K562 (cell line): ENCODE results near the gene PTCRA. TPM values are rescaled to one million over a fixed set of nuclear protein-coding genes. Genes with fewer than 3 reads are reported as not detected.

Experiments used
- ATAC-seq: fragments of 200-7000 bp; cut with Tn5 transposase; 3 replicates; pipeline ENCODE4 v1.9.1; 2020; ENCODE audit warnings: moderate library complexity
- BruUV-seq: library from RNA; stranded (reverse); fragments of 400-500 nt; replicated peaks from 2 replicates; lab custom pipeline; 2021; lab: Mats Ljungman, UMichigan
- CTCF ChIA-PET: fragments of 300-600 bp; formaldehyde crosslinking; extraction: SDS; loops from one replicate; lab custom pipeline; 2021; ENCODE audit warnings: low intra/inter-chr PET ratio; lab: Yijun Ruan, JAX
- POLR2A ChIA-PET: fragments of 300-600, 350-650 bp; sonication (Branson Sonifier 250); formaldehyde crosslinking; extraction: SDS; loops from one replicate; lab custom pipeline; 2021; ENCODE audit warnings: antibody characterized with exemption, inconsistent platforms; lab: Yijun Ruan, JAX
- DNase-seq, 4 experiments: peaks; one replicate each; pipeline versions ENCODE4 v3.0.0 to v3.0.0-alpha.2; 2011 to 2018; ENCODE audit warnings: low spot score in 3 of 4, mixed read lengths in 3 of 4; ENCODE audit errors: extremely low read depth in 1 of 4
- FAIRE-seq: peaks from 2 replicates; lab custom pipeline; 2011; peaks lifted over from hg19 to GRCh38; lab: Jason Lieb, UNC
- H2AFZ ChIP-seq: 2 replicates; pipeline ENCODE4 v1.6.0; 2011; ENCODE audit warnings: low read depth, low read length, control low read depth, inconsistent platforms
- H3K27ac ChIP-seq: fragments of 200-600 bp; 3 replicates; pipeline ENCODE4 v1.8.0; 2011; ENCODE audit warnings: low read depth, mild to moderate bottlenecking, control low read depth, inconsistent platforms, low read length, moderate library complexity, mixed read lengths; ENCODE audit errors: extremely low read depth
- H3K27me3 ChIP-seq, 2 experiments: fragments of 300-600 bp in 1 of 2; 2 replicates in 1 of 2; 3 replicates in 1 of 2; pipeline versions ENCODE4 v1.6.0 to v1.8.0; 2011; ENCODE audit warnings: inconsistent platforms in 2 of 2, low read length in 2 of 2, mild to moderate bottlenecking in 1 of 2, mixed read lengths in 1 of 2, moderate library complexity in 1 of 2; ENCODE audit not compliant: control insufficient read depth in 2 of 2, insufficient read depth in 2 of 2
- H3K36me3 ChIP-seq: fragments of 300-600 bp; 3 replicates; pipeline ENCODE4 v1.8.0; 2011; ENCODE audit warnings: mild to moderate bottlenecking, low read length, inconsistent platforms; ENCODE audit not compliant: control insufficient read depth, insufficient read depth
- H3K4me1 ChIP-seq, 2 experiments: fragments of 200-600 bp in 1 of 2; replicated peaks in 1 of 2; 2 replicates in 1 of 2; 3 replicates in 1 of 2; pipeline versions ENCODE4 v1.5.1 to v1.8.0; 2011; ENCODE audit warnings: inconsistent platforms in 2 of 2, low read length in 2 of 2, mild to moderate bottlenecking in 1 of 2, mixed read lengths in 1 of 2, moderate library complexity in 1 of 2; ENCODE audit not compliant: control insufficient read depth in 2 of 2, insufficient read depth in 2 of 2
- H3K4me2 ChIP-seq: 2 replicates; pipeline ENCODE4 v1.6.1; 2011; ENCODE audit warnings: low read length, control low read depth, inconsistent platforms, mixed read lengths; ENCODE audit not compliant: insufficient read depth
- H3K4me3 ChIP-seq: fragments of 200-600 bp; sonication (generic), shearing (Covaris generic); 2 replicates; pipeline ENCODE4 v1.5.1; 2016; ENCODE audit warnings: control low read depth, inconsistent platforms
- H3K79me2 ChIP-seq: fragments of 200-600 bp; 3 replicates; pipeline ENCODE4 v1.8.0; 2011; ENCODE audit warnings: low read length, inconsistent platforms; ENCODE audit not compliant: control insufficient read depth, insufficient read depth
- H3K9ac ChIP-seq, 2 experiments: 2 replicates each; pipeline versions ENCODE4 v1.6.0 to v1.6.1; 2011; ENCODE audit warnings: low read depth in 2 of 2, low read length in 2 of 2, control low read depth in 1 of 2, inconsistent platforms in 1 of 2, mild to moderate bottlenecking in 1 of 2, mixed read lengths in 1 of 2; ENCODE audit not compliant: insufficient read depth in 1 of 2
- H3K9me1 ChIP-seq: one replicate; pipeline ENCODE4 v1.6.0; 2011; ENCODE audit warnings: inconsistent platforms, mild to moderate bottlenecking, low read length, moderate library complexity; ENCODE audit not compliant: control insufficient read depth, insufficient read depth
- H3K9me3 ChIP-seq: replicated peaks from 2 replicates; pipeline ENCODE4 v1.5.1; 2011; ENCODE audit warnings: low read depth, low read length, inconsistent platforms; ENCODE audit not compliant: control insufficient read depth, insufficient read depth
- H4K20me1 ChIP-seq: replicated peaks from 2 replicates; pipeline ENCODE4 v1.6.1; 2011; ENCODE audit warnings: low read length, inconsistent platforms, mixed read lengths; ENCODE audit not compliant: control insufficient read depth, insufficient read depth
- ARHGAP35 ChIP-seq: fragments of 450-650 bp; IDR thresholded peaks from 2 replicates; pipeline ENCODE4 v1.6.1; 2018; ENCODE audit not compliant: partially characterized antibody
- HDAC3 ChIP-seq: fragments of 450-650 bp; IDR thresholded peaks from 2 replicates; pipeline ENCODE4 v1.6.1; 2018; ENCODE audit warnings: borderline replicate concordance, mild to moderate bottlenecking, moderate library complexity; ENCODE audit not compliant: partially characterized antibody
- HINFP ChIP-seq: fragments of 450-650 bp; conservative IDR thresholded peaks from 2 replicates; pipeline ENCODE4 v1.6.1; 2016; ENCODE audit warnings: missing genetic modification characterization, low read depth, mild to moderate bottlenecking, control low read depth, missing compliant biosample characterization
- HNRNPK ChIP-seq: fragments of 200-400 bp; formaldehyde crosslinking; IDR thresholded peaks from one replicate; pipeline ENCODE4 v1.6.1; 2018; ENCODE audit warnings: mild to moderate bottlenecking, low read depth, low read length; ENCODE audit not compliant: poor library complexity, severe bottlenecking
- KDM5B ChIP-seq: fragments of 200-600 bp; sonication (generic); IDR thresholded peaks from 2 replicates; pipeline ENCODE4 v1.6.1; 2012; ENCODE audit warnings: low read depth, mild to moderate bottlenecking, moderate library complexity, low read length, control low read depth, inconsistent platforms; ENCODE audit not compliant: insufficient replicate concordance
- KLF13 ChIP-seq: fragments of 450-650 bp; IDR thresholded peaks from 2 replicates; pipeline ENCODE4 v1.6.1; 2016; ENCODE audit warnings: missing genetic modification characterization, low read depth, mild to moderate bottlenecking, missing compliant biosample characterization, moderate library complexity, borderline replicate concordance
- MXI1 ChIP-seq: IDR thresholded peaks from 2 replicates; pipeline ENCODE4 v1.6.1; 2011; ENCODE audit warnings: low read depth, mild to moderate bottlenecking, improper control_type of control experiment, low read length
- NCOA6 ChIP-seq: fragments of 450-650 bp; IDR thresholded peaks from 2 replicates; pipeline ENCODE4 v1.6.1; 2017; ENCODE audit warnings: mild to moderate bottlenecking
- NFIX ChIP-seq: fragments of 250-450 bp; sonication (Bioruptor Pico); IDR thresholded peaks from 2 replicates; pipeline ENCODE4 v1.4.0; 2020; ENCODE audit warnings: low read depth, mild to moderate bottlenecking, moderate library complexity
- NUFIP1 ChIP-seq: fragments of 450-650 bp; IDR thresholded peaks from 2 replicates; pipeline ENCODE4 v1.6.1; 2018; ENCODE audit not compliant: partially characterized antibody
- PHTF2 ChIP-seq: fragments of 250-450 bp; sonication (Bioruptor Pico); IDR thresholded peaks from 2 replicates; pipeline ENCODE4 v1.5.0; 2021; ENCODE audit warnings: mild to moderate bottlenecking
- SMARCE1 ChIP-seq: fragments of 450-650 bp; IDR thresholded peaks from 2 replicates; pipeline ENCODE4 v1.7.1; 2016; ENCODE audit warnings: mild to moderate bottlenecking
- SNRNP70 ChIP-seq: fragments of 200-400 bp; formaldehyde crosslinking; optimal IDR thresholded peaks from 2 replicates; pipeline ENCODE3; 2017; ENCODE audit warnings: low read depth, low read length
- TBP ChIP-seq: optimal IDR thresholded peaks from 2 replicates; pipeline ENCODE3; 2011; ENCODE audit warnings: low read depth, low read length, improper control_type of control experiment
- THRAP3 ChIP-seq: fragments of 450-650 bp; IDR thresholded peaks from 2 replicates; pipeline ENCODE4 v1.6.1; 2016; ENCODE audit warnings: mild to moderate bottlenecking, inconsistent platforms, borderline replicate concordance
- TRIM28 ChIP-seq: fragments of 450-650 bp; IDR thresholded peaks from 2 replicates; pipeline ENCODE4 v1.6.1; 2017
- ZFPM2 ChIP-seq: fragments of 250-450 bp; sonication (Bioruptor Pico); IDR thresholded peaks from 2 replicates; pipeline ENCODE4 v1.5.1; 2022; ENCODE audit warnings: mild to moderate bottlenecking
- ZNF184 ChIP-seq: sonication (generic); formaldehyde crosslinking; IDR thresholded peaks from 2 replicates; pipeline ENCODE4 v1.5.0; 2020; ENCODE audit warnings: missing genetic modification reagents
- ZNF584 ChIP-seq: fragments of 200-800 bp; sonication (Bioruptor generic); IDR thresholded peaks from 2 replicates; pipeline ENCODE4 v1.6.1; 2016; ENCODE audit warnings: low read depth, mild to moderate bottlenecking, missing genetic modification characterization, missing compliant biosample characterization
- ZNF764 ChIP-seq: fragments of 250-450 bp; sonication (Bioruptor Pico); IDR thresholded peaks from 2 replicates; pipeline ENCODE4 v1.4.0; 2020; ENCODE audit warnings: low read depth, mild to moderate bottlenecking, moderate library complexity
- WGBS: fragments of 100-300 bp; shearing (Covaris generic); methylation state at CpG from one replicate; pipeline ENCODE4 v1.1.6; 2016; ENCODE audit warnings: low coverage, mixed read lengths; ENCODE audit not compliant: insufficient coverage; ENCODE audit errors: missing lambda C conversion rate; 5-methylcytosine and 5-hydroxymethylcytosine counted together
- in situ Hi-C: fragments of 300-500 bp; cut with MboI; formaldehyde crosslinking; loops from 4 replicates; pipeline ENCODE4 v1.15.0; 2018; ENCODE audit warnings: inconsistent platforms, mixed read lengths
- intact Hi-C: fragments of 100-400 bp; cut with micrococcal nuclease; formaldehyde crosslinking; loops from 2 replicates; pipeline ENCODE4 v1.14.2; 2022
- polyA plus RNA-seq, 8 experiments: library from polyadenylated mRNA; depleted of rRNA in 4 of 8; stranded (reverse) in 5 of 8; unstranded in 3 of 8; fragments of >200 nt; fragmentation: Nextera tagmentation in 2 of 8; fragmentation: Illumina TruSeq in 1 of 8; extraction: Ambion mirVana in 2 of 8; extraction: Trizol in 1 of 8; gene quantifications; 2 replicates each; pipeline versions ENCODE4 v1.2.1 to v1.2.3, GENCODE V29; 2011 to 2014; ENCODE audit warnings: inconsistent platforms in 1 of 8, missing spikeins in 1 of 8
- total RNA-seq, 7 experiments: library from RNA; depleted of rRNA in 6 of 7; stranded (reverse); fragments of >200 nt in 6 of 7; fragmentation: Illumina TruSeq in 2 of 7; extraction: Trizol in 2 of 7; gene quantifications; 2 replicates each; pipeline versions ENCODE4 v1.2.1 to v1.2.3, GENCODE V29; 2011 to 2021; ENCODE audit warnings: low replicate concordance in 1 of 7
- TF ChIP-seq, protein P1 (sequence below): fragments of 450-650 bp; IDR thresholded peaks from one replicate; pipeline ENCODE4 v1.6.1; 2018; ENCODE audit warnings: mild to moderate bottlenecking, moderate library complexity; ENCODE audit not compliant: partially characterized antibody

The PTCRA gene
- total and polyA plus RNA-seq, 9 of the 15 experiments (the other 6 are each of a cell fraction or from before 2014, with no cell fraction given), result 0.21 TPM; not detected in 8

DNA sequence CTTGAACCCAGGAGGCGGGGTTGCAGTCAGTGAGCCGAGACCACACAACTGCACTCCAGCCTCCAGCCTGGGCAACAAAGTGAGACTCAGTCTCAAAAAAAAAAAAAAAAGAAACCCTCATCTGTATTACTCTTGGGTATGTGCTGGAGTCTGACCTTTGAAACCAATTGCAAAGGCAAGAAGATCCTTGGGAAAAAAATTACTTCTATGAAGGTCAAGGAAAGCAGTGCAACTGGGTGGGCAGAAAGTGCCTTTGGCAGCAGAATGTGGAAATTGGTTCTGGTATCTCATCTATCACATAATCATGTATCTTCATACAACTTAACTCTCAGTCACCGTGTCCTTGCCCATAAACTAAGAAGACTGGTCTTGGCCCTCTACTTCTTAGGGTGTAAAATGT lies 44.1 kb upstream of the PTCRA start (continued):
- no peak for TF ChIP-seq KDM5B
- TF ChIP-seq ZNF584 (CRISPR knock-in tag), result no peak
- no peak for TF ChIP-seq MXI1
- TF ChIP-seq SNRNP70, result no peak
- no peak for TF ChIP-seq NUFIP1
- TF ChIP-seq, protein P1, sequence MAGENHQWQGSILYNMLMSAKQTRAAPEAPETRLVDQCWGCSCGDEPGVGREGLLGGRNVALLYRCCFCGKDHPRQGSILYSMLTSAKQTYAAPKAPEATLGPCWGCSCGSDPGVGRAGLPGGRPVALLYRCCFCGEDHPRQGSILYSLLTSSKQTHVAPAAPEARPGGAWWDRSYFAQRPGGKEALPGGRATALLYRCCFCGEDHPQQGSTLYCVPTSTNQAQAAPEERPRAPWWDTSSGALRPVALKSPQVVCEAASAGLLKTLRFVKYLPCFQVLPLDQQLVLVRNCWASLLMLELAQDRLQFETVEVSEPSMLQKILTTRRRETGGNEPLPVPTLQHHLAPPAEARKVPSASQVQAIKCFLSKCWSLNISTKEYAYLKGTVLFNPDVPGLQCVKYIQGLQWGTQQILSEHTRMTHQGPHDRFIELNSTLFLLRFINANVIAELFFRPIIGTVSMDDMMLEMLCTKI, result no peak
- TF ChIP-seq TBP, result no peak
- TF ChIP-seq ZNF184 (CRISPR knock-in tag), result no peak
- no peak for TF ChIP-seq NFIX

DNA sequence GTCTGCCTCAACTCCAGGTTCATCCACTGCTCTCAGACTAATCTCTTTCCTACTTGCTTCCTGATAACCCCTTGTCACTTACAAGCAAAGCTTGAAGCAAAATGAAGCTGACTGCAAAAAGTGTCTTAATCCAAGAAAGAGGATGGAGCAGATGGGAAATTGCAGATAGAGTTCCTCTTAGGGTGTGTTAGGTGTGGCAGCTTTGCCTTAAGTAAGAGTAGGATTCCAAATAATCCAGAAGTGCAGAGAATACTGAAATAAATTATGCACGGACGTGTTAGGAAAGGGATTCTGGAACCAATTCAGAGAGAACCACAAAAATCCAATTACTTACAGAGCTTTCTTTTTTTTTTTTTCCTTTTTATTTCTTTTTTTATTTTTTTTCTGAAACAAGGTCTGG lies 42.5 kb upstream of the PTCRA start:
- H3K4me1 ChIP-seq, result peaks cover 0 to 4% of the 10 kb centered on the region in 2 experiments; a peak in 1 of 5 replicates
- CTCF ChIA-PET, result interaction anchor here (1.1 kb wide), 1 partner anchor 212 kb away, joined by 3 read pairs; no protein-coding TSS in a partner anchor
- H4K20me1 ChIP-seq, result no peaks in the 10 kb centered on the region
- no peak overlapping the region for H3K4me2 ChIP-seq
- no peaks in the 10 kb centered on the region for H3K79me2 ChIP-seq
- intact Hi-C loops (loop anchor here (10.0 kb wide), 1 partner anchor 789 kb away; no protein-coding TSS in a partner anchor), in situ Hi-C loops (loop anchor here (5.0 kb wide), 1 partner anchor 136 kb away; no protein-coding TSS in a partner anchor)
- no peaks in the 10 kb centered on the region for H3K9me1 ChIP-seq
- BruUV-seq, result no TSS peak
- no peak for FAIRE-seq
- H3K36me3 ChIP-seq, result no peaks in the 10 kb centered on the region
- H3K4me3 ChIP-seq, result no peak overlapping the region
- DNase-seq, result no peak
- H3K27me3 ChIP-seq, result no peaks in the 10 kb centered on the region
- no peak for TF ChIP-seq HNRNPK
- TF ChIP-seq ZFPM2, result no peak
- TF ChIP-seq ARHGAP35, result no peak
- no peak for TF ChIP-seq HDAC3
- TF ChIP-seq PHTF2 (CRISPR knock-in tag), result no peak
- no peak for TF ChIP-seq ZNF764 (CRISPR knock-in tag)
- no peak for TF ChIP-seq NCOA6
- TF ChIP-seq THRAP3, result no peak
- TF ChIP-seq HINFP, result no peak
- no peak for TF ChIP-seq KLF13
- no peak for TF ChIP-seq SMARCE1
- TF ChIP-seq TRIM28, result no peak
- POLR2A ChIA-PET, result interaction anchor here (0.6 to 1.2 kb wide), 5 partner anchors 9 to 418 kb away, joined by 3 to 5 read pairs (median 4); no protein-coding TSS in a partner anchor
- no peak overlapping the region for H3K27ac ChIP-seq
- H2AFZ ChIP-seq, result no peak overlapping the region
- H3K9me3 ChIP-seq, result no peaks in the 10 kb centered on the region
- WGBS, result 15% methylated on average over 2 of the region's 2 CpGs
- no peak for ATAC-seq
- H3K9ac ChIP-seq, result no peak overlapping the region
